ENCODE results near the gene FOXP1. TPM values are rescaled to one million over a fixed set of nuclear protein-coding genes. Genes with fewer than 3 reads are reported as not detected.

Gene FOXP1
- total and polyA plus RNA-seq, 2 of the 8 experiments (the other 6 are each of a cell fraction or from before 2014, with no cell fraction given): 13.9 to 25.4 TPM

GRCh38 chr3:71621825-71622537 is 38.5 kb upstream of the FOXP1 start:
- peaks cover 0 to 4% (median 0%) of the 10 kb centered on the region in 4 experiments; a peak in 2 of 7 replicates for H3K4me1 ChIP-seq (replicated peaks in 1 of 4; ENCODE audit: control insufficient read depth in 3 of 4, insufficient read depth in 4 of 4, low read length in 3 of 4)
- no peak overlapping the region for H2BK5ac ChIP-seq (ENCODE audit: low read depth, low read length)
- H4K8ac ChIP-seq (ENCODE audit: extremely low read depth, insufficient read depth, low read length): no peak overlapping the region
- H4K20me1 ChIP-seq (replicated peaks in 1 of 2; ENCODE audit: control insufficient read depth in 1 of 2, insufficient read depth in 2 of 2, low read length in 2 of 2): no peaks in the 10 kb centered on the region
- no peaks in the 10 kb centered on the region for H3K9me3 ChIP-seq (ENCODE audit: insufficient read depth in 2 of 2, low read depth in 1 of 2, low read length in 1 of 2)
- no peak overlapping the region for H3K9ac ChIP-seq (replicated peaks in 1 of 4; ENCODE audit: extremely low read depth in 1 of 4, low read depth in 3 of 4, low read length in 3 of 4)
- no peaks in the 10 kb centered on the region for H3K79me2 ChIP-seq (ENCODE audit: control insufficient read depth in 1 of 2, insufficient read depth in 2 of 2, low read length in 2 of 2)
- no peaks in the 10 kb centered on the region for H3K36me3 ChIP-seq (ENCODE audit: control insufficient read depth in 2 of 4, insufficient read depth in 4 of 4, low read length in 3 of 4)
- no peaks in the 10 kb centered on the region for H3K27me3 ChIP-seq (replicated peaks in 1 of 4; ENCODE audit: control insufficient read depth in 3 of 4, extremely low read depth in 1 of 4, insufficient read depth in 3 of 4, low read length in 3 of 4)
- DNase-seq (ENCODE audit: low read depth in 1 of 2, low spot score in 2 of 2) (no peak), FAIRE-seq (no peak)
- WGBS, 2 experiments (ENCODE audit: extremely low coverage in 1 of 2, insufficient coverage in 1 of 2, insufficient read length in 1 of 2, insufficient replicate concordance in 2 of 2, low coverage in 1 of 2, low lambda C conversion rate in 2 of 2, missing lambda C conversion rate in 1 of 2): 81% methylated on average over 9 of the region's 9 CpGs; no CpG with 5 or more reads in 1 of the 2 experiments
- no peak overlapping the region for H2BK120ac ChIP-seq (replicated peaks; ENCODE audit: low read depth, low read length)
- H4K91ac ChIP-seq (replicated peaks; ENCODE audit: insufficient read length, low read length): no peak overlapping the region
- no peak overlapping the region for H2BK15ac ChIP-seq (ENCODE audit: low read length)
- no peak overlapping the region for H3K27ac ChIP-seq (ENCODE audit: low read depth, low read length)
- H3K4ac ChIP-seq (replicated peaks; ENCODE audit: insufficient read length, low read depth, low read length): no peak overlapping the region
- no peak overlapping the region for H3K14ac ChIP-seq (ENCODE audit: insufficient read length)
- ChIA-PET CTCF (ENCODE audit: partially characterized antibody) (interaction anchor here (0.8 to 1.2 kb wide), 2 partner anchors 59 to 490 kb away, joined by 3 to 4 read pairs; no protein-coding TSS in a partner anchor), POLR2A (ENCODE audit: partially characterized antibody) (interaction anchor here (0.6 kb wide), 1 partner anchor 15 kb away, joined by 3 read pairs; no protein-coding TSS in a partner anchor)
- H2AFZ ChIP-seq (ENCODE audit: low read length): no peak overlapping the region
- H3K79me1 ChIP-seq (ENCODE audit: low read depth, low read length): no peaks in the 10 kb centered on the region
- no peak overlapping the region for H3K56ac ChIP-seq (replicated peaks; ENCODE audit: insufficient read length, low read depth, low read length)
- H2BK20ac ChIP-seq (ENCODE audit: low read length): no peak overlapping the region
- no peak overlapping the region for H3K4me2 ChIP-seq (ENCODE audit: insufficient read depth in 1 of 2, low read depth in 2 of 2, low read length in 2 of 2)
- H3K23me2 ChIP-seq (ENCODE audit: low read depth, low read length): no peaks in the 10 kb centered on the region
- no peak overlapping the region for H3K18ac ChIP-seq (ENCODE audit: extremely low read depth, low read length)
- H3K23ac ChIP-seq (ENCODE audit: insufficient read length): no peak overlapping the region
- no peak overlapping the region for H4K5ac ChIP-seq (ENCODE audit: insufficient read length, low read depth, low read length)
- H3K4me3 ChIP-seq (ENCODE audit: extremely low read depth in 1 of 4, insufficient read depth in 2 of 4, low read depth in 3 of 4, low read length in 4 of 4): no peak overlapping the region
- no peak overlapping the region for H2BK12ac ChIP-seq (ENCODE audit: low read depth, low read length)
- no peak overlapping the region for H2AK5ac ChIP-seq (ENCODE audit: low read depth, low read length)
- TF ChIP-seq EZH2 (IDR thresholded peaks at IDR 0.05; ENCODE audit: low read depth, low read length, severe bottlenecking) (no peak), CBX5 (IDR thresholded peaks at IDR 0.05; ENCODE audit: low read depth, low read length) (no peak), RXRA (IDR thresholded peaks at IDR 0.05; ENCODE audit: insufficient read depth, low read depth, low read length) (no peak), SP2 (IDR thresholded peaks at IDR 0.05; ENCODE audit: low read length) (no peak), SIX5 (IDR thresholded peaks at IDR 0.05; ENCODE audit: low read depth, low read length) (no peak), NANOG (IDR thresholded peaks at IDR 0.05; ENCODE audit: insufficient read depth, low read depth, low read length, poor library complexity, severe bottlenecking) (no peak), SP1 (IDR thresholded peaks at IDR 0.05; ENCODE audit: low read depth, low read length) (no peak), POU5F1 (IDR thresholded peaks at IDR 0.05; ENCODE audit: low read depth, low read length) (no peak), KDM4A (IDR thresholded peaks at IDR 0.05; ENCODE audit: low read depth, low read length, severe bottlenecking) (no peak), ZNF274 (IDR thresholded peaks at IDR 0.05; ENCODE audit: borderline replicate concordance, extremely low read depth, low read length) (no peak), POLR2AphosphoS5 (IDR thresholded peaks at IDR 0.05; ENCODE audit: low read depth, low read length) (no peak), SRF (IDR thresholded peaks at IDR 0.05; ENCODE audit: low read depth, low read length) (no peak), JUND (IDR thresholded peaks at IDR 0.05; ENCODE audit: low read length) (no peak), MAX (IDR thresholded peaks at IDR 0.05) (no peak)

Measured in H1 (cell line).